Measurements from ENCODE around the gene CAND1.
"Not testable (repeated sequence)": the region's sequence is repeated elsewhere in the genome, so short reads cannot be mapped to it uniquely, and the experiment has no call there.

Gene CAND1

DNA sequence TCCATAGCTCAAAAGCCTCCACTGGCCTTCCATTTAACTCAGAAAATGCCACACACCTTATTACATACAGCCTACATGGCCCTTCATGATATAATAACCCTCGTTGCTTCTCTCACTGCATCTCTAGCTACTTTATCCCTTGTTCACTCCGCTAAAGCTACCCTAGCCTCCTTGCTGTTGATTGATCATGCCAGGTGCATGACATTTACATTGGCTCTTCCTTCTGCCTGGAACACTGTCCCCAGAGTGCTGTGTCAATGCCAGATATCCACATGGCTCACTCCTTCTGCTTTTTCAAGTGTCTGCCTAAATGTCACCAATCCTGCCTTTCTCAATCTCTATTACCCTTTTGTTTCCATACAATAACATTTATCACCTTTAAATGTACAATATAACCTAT, 58.3 kb downstream of the CAND1 start:
- H3K9ac ChIP-seq, result no peak overlapping the region
- no peak for TF ChIP-seq Cebpa-rat (IDR thresholded peaks at IDR 0.05)
- H3K36me3 ChIP-seq, result peaks cover 4% of the 10 kb centered on the region
- H3K27me3 ChIP-seq, result no peaks in the 10 kb centered on the region
- H3K27ac ChIP-seq, result no peak overlapping the region
- H4K20me1 ChIP-seq, result no peaks in the 10 kb centered on the region
- H3K4me2 ChIP-seq, result no peak overlapping the region
- peaks cover 13% of the 10 kb centered on the region; the same call in 1 of the 2 replicates for H3K9me3 ChIP-seq
- no peak overlapping the region for H3K4me3 ChIP-seq
- H3K4me1 ChIP-seq, result no peaks in the 10 kb centered on the region

DNA sequence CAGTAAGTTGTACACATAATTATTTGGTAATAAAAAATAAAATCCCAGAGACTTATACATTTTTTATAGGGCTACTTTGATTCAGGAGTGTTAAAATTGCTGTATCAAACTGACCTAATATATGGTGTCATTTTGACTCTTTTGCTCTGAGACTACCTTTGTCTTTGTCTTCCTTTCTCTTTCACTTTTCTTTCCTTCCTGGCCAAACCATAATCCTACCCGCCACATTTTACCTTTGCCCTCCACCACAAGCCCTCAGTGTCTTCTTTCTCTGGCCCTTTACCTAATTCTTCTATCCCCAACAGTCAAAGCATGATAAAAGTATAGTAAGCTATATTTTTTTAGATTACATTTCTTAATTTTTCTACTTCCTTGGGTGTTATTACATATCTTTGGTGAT, 62.0 kb downstream of the CAND1 start:
- Histone ChIP-seq H3K4me1 (no peaks in the 10 kb centered on the region), H3K36me3 (no peaks in the 10 kb centered on the region), H3K27me3 (no peaks in the 10 kb centered on the region), H3K9me3 (no peaks in the 10 kb centered on the region), H3K4me2 (no peak overlapping the region), H3K27ac (no peak overlapping the region), H4K20me1 (no peaks in the 10 kb centered on the region), H3K4me3 (no peak overlapping the region), H3K9ac (no peak overlapping the region)
- TF ChIP-seq Cebpa-rat (IDR thresholded peaks at IDR 0.05), result no peak

DNA sequence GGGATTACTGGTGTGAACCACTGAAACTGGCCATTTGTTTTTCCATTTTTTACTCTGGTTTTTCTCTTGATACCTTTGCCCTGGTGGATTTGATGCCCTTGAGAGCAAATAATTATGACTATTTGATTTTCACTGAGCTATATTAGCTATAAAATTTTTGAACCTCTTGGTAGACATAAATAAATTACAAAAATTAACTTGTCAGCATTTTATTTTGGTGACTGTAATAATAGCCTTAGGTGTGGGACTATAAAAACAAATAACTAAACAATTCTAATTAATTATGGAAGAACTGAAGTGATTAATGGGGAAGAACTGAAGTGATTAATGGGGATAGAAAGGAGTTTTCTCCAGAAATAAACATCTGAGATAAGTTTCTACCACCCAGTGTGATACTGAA, 62.7 kb downstream of the CAND1 start:
- no peak for TF ChIP-seq Cebpa-rat (IDR thresholded peaks at IDR 0.05)
- no peaks in the 10 kb centered on the region for H3K4me1 ChIP-seq
- H3K9ac ChIP-seq, result no peak overlapping the region
- no peaks in the 10 kb centered on the region for H4K20me1 ChIP-seq
- no peaks in the 10 kb centered on the region for H3K36me3 ChIP-seq
- no peak overlapping the region for H3K4me3 ChIP-seq
- H3K9me3 ChIP-seq, result no peaks in the 10 kb centered on the region
- no peak overlapping the region for H3K27ac ChIP-seq
- no peaks in the 10 kb centered on the region for H3K27me3 ChIP-seq
- no peak overlapping the region for H3K4me2 ChIP-seq

DNA sequence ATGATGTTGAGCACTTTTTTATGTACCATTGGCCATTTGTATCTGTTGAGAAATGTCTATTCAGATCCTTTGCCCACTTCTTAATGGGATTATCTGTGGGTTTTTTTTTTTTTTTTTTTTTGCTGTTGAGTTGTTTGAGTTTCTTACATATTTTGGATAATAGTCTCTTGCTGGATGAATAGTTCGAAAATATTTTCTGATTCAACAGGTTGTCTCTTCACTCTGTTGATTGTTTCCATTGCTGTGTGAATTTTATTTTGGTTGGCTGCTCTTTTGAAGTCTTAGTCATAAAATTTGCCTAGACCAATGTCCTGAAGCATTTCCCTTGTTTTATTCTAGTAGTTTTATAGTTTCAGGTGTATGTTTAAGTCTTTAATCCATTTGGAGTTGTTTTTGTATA, 64.5 kb downstream of the CAND1 start:
- no peak overlapping the region for H3K27ac ChIP-seq
- H3K4me1 ChIP-seq, result no peaks in the 10 kb centered on the region
- no peak overlapping the region for H3K9ac ChIP-seq
- H3K9me3 ChIP-seq, result peaks cover 12% of the 10 kb centered on the region
- no peaks in the 10 kb centered on the region for H4K20me1 ChIP-seq
- no peak overlapping the region for H3K4me2 ChIP-seq
- H3K27me3 ChIP-seq, result no peaks in the 10 kb centered on the region
- H3K4me3 ChIP-seq, result no peak overlapping the region
- no peaks in the 10 kb centered on the region for H3K36me3 ChIP-seq
- TF ChIP-seq Cebpa-rat (IDR thresholded peaks at IDR 0.05), result no peak

DNA sequence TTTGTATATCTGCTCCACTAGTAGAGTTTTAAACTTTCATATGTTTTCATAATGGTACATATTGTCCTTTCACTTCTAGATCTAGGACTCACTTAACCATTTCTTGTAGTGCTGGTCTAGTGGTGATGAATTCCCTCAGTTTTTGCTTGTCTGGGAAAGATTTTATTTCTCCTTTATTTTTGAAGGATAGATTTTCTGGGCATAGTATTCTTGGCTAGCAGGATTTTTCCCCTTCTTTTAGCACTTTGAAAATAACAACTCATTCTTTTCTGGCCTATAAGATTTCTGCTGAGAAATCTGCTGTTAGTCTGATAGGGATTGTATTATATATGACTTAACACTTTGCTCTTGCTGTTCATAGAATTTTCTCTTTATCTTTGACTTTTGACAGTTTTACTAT, 69.3 kb downstream of the CAND1 start:
- Histone ChIP-seq H3K4me1 (no peaks in the 10 kb centered on the region), H3K27me3 (no peaks in the 10 kb centered on the region)

DNA sequence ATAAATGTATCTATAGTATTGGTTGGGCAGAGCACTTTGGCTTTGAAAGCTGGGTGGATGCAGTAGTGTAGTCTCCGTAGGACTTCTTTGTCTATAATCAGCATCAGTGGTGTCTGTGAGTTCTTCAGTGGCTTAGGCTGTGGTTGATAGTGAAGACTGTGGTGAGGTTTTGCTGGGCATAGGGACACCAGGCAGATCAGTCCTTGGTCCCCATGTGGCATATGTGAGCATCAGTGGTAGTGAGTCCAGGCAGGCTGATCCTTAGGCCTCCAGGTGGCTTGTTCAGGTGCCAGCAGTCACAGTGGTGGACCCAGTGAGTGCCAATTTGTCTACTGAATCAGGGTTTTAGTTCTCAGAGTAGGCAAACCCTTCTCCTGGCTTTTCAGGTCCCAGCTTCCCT, 70.4 kb downstream of the CAND1 start:
- Histone ChIP-seq H3K4me1 (no peaks in the 10 kb centered on the region), H3K9ac (no peak overlapping the region), H3K27me3 (no peaks in the 10 kb centered on the region)

More for the DNA sequence above, 69.3 kb downstream of the CAND1 start:
- no peak for TF ChIP-seq Cebpa-rat (IDR thresholded peaks at IDR 0.05)
- H3K27ac ChIP-seq, result no peak overlapping the region
- no peak overlapping the region for H3K9ac ChIP-seq
- no peaks in the 10 kb centered on the region for H4K20me1 ChIP-seq
- H3K4me2 ChIP-seq, result no peak overlapping the region
- peaks cover 33% of the 10 kb centered on the region for H3K9me3 ChIP-seq
- no peaks in the 10 kb centered on the region for H3K36me3 ChIP-seq
- H3K4me3 ChIP-seq, result no peak overlapping the region

DNA sequence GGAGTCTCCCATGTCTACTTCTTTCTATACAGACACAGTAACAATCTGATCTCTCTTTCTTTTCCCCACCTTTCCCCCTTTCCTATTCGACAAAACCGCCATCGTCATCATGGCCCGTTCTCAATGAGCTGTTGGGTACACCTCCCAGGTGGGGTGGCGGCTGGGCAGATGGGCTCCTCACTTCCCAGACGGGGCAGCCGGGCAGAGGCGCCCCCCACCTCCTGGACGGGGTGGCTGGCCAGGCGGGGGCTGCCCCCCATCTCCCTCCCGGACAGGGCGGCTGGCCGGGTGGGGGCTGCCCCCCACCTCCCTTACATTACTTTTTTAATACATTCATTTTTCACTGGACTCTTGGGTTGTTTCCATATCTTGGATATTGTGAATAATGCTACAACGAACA, 71.9 kb downstream of the CAND1 start:
- H3K4me1 ChIP-seq, H3K36me3 ChIP-seq, H3K27ac ChIP-seq, H4K20me1 ChIP-seq, H3K4me2 ChIP-seq, H3K4me3 ChIP-seq, H3K27me3 ChIP-seq, H3K9ac ChIP-seq: not testable (repeated sequence)
- peaks cover 33% of the 10 kb centered on the region for H3K9me3 ChIP-seq

More for the DNA sequence above, 70.4 kb downstream of the CAND1 start:
- no peak for TF ChIP-seq Cebpa-rat (IDR thresholded peaks at IDR 0.05)
- Histone ChIP-seq H3K4me3 (no peak overlapping the region), H4K20me1 (no peaks in the 10 kb centered on the region), H3K36me3 (no peaks in the 10 kb centered on the region), H3K27ac (no peak overlapping the region), H3K9me3 (peaks cover 33% of the 10 kb centered on the region), H3K4me2 (no peak overlapping the region)

DNA sequence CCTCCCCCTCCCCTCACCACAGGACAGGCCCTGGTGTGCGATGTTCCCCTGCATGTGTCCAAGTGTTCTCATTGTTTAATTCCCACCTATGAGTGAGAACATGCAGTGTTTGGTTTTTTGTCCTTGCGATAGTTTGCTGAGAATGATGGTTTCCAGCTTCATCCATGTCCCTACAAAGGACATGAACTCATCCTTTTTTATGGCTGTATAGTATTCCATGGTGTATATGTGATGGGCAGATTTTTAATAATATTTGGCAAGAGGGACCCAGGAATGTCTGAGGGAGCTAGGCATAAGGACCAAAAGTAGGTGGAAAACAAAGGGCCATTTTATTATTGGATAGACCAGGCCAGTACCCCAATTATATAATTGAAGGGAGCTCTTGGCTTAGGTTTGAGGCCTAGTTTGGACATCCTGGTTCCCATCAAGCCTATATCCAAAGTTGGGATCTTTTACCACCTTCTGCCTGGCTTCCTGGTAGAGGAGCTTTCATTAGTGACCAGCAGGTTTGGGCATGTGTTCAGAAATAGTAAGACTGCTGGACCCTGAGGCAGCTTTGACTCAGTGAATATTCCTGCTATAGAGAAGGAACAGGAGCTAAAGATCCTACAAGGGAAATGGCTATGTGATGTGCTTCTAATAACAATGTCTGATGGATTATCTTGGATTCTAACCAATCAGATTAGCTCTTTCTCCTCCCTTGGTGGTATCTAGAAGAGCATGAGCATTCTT, 76.0 kb downstream of the CAND1 start:
- Histone ChIP-seq H3K4me3 (no peak overlapping the region), H3K27ac (no peak overlapping the region), H3K9ac (no peak overlapping the region), H3K36me3 (no peaks in the 10 kb centered on the region), H3K27me3 (no peaks in the 10 kb centered on the region), H3K4me1 (no peaks in the 10 kb centered on the region), H4K20me1 (no peaks in the 10 kb centered on the region), H3K9me3 (peaks cover 28% of the 10 kb centered on the region), H3K4me2 (no peak overlapping the region)
- TF ChIP-seq Cebpa-rat (IDR thresholded peaks at IDR 0.05), result no peak

DNA sequence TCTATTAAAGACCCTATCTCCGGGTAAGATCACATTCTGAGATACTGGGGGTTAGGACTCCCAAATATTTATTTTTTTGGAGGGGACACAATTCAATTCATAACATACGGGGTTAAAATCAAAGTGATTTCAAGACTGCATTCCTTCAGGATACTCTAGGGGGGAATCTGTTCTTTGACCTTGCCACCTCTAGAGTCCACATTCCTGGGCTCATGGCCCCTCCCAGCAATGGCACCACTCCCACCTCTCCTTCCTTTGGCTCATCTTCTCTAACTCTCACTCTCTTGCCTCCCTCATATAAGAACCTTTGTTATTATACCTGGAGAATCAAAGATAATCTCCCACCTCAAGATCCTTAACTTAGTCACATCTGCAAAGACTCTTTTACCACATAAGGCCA, 79.5 kb downstream of the CAND1 start:
- Histone ChIP-seq H3K4me2 (no peak overlapping the region), H3K27me3 (no peaks in the 10 kb centered on the region), H3K4me1 (peaks cover 3% of the 10 kb centered on the region; the same call in 1 of the 2 replicates), H4K20me1 (no peaks in the 10 kb centered on the region), H3K36me3 (no peaks in the 10 kb centered on the region), H3K27ac (no peak overlapping the region), H3K9ac (no peak overlapping the region), H3K4me3 (no peak overlapping the region), H3K9me3 (peaks cover 18% of the 10 kb centered on the region)
- no peak for TF ChIP-seq Cebpa-rat (IDR thresholded peaks at IDR 0.05)

DNA sequence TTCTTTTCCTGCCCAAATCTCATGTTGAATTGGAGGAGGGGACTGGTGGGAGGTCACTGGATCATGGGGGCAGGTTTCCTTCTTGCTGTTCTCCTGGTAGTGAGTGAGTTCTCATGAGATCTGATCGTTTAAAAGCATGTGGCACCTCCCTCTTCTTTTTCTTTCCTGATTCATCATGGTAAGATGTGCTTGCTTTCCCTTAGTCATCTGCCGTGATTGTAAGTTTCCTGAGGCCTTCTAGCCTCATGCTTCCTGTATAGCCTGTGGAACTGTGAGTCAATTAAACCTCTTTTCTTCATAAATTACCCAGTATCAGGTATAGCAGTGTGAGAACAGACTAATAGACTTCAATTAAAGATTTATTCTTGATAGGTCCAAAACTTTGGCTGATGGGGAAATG, 83.5 kb downstream of the CAND1 start:
- no peak overlapping the region for H3K4me2 ChIP-seq
- no peak for TF ChIP-seq Cebpa-rat (IDR thresholded peaks at IDR 0.05)
- H3K4me1 ChIP-seq, result peaks cover 37% of the 10 kb centered on the region
- H4K20me1 ChIP-seq, result no peaks in the 10 kb centered on the region
- no peaks in the 10 kb centered on the region for H3K27me3 ChIP-seq
- no peak overlapping the region for H3K27ac ChIP-seq
- peaks cover 12% of the 10 kb centered on the region for H3K9me3 ChIP-seq
- H3K9ac ChIP-seq, result no peak overlapping the region
- H3K4me3 ChIP-seq, result no peak overlapping the region
- no peaks in the 10 kb centered on the region for H3K36me3 ChIP-seq

DNA sequence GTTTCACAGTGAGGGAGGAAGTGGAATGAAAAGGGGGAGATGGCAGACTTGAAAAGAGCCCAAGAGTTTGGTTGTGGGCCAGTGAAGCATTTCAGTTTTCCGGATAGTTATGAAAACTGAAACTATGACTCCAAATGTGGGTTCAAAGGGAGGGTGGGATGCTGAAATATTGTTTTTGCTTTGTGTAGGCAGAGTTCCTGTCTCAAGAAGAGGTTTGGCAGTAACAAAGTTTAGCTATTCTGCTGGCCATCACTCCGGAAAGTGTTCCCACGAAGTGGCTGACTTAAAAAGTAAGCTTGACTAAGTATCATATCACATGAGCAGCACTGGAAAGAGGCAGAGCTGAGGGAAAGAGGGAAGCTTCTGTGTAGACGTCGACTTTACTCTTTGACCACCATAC, 85.2 kb downstream of the CAND1 start:
- no peaks in the 10 kb centered on the region for H3K36me3 ChIP-seq
- peak overlapping the region; percentile 54; the same call in 1 of the 2 replicates for H3K9ac ChIP-seq
- no peaks in the 10 kb centered on the region for H4K20me1 ChIP-seq
- peak overlapping the region; percentile 60; the same call in 1 of the 2 replicates for H3K27ac ChIP-seq
- no peak overlapping the region for H3K4me3 ChIP-seq
- peak overlapping the region; percentile 71 for H3K4me2 ChIP-seq
- H3K27me3 ChIP-seq, result no peaks in the 10 kb centered on the region
- TF ChIP-seq Cebpa-rat (IDR thresholded peaks at IDR 0.05), result no peak
- H3K9me3 ChIP-seq, result no peaks in the 10 kb centered on the region
- peaks cover 53% of the 10 kb centered on the region for H3K4me1 ChIP-seq

Data from BLaER1 (cell line).